Measurements from ENCODE around the gene PUM1. TPM values are rescaled to one million over a fixed set of nuclear protein-coding genes. Genes with fewer than 3 reads are reported as not detected.
"Not testable (repeated sequence)": the region's sequence is repeated elsewhere in the genome, so short reads cannot be mapped to it uniquely, and the experiment has no call there.

The PUM1 gene
- total RNA-seq, 6 experiments from 2014 or later = 30.9 to 51.6 (median 42.0) TPM

GRCh38 chr1:30975217-30975616, 90.3 kb downstream of the PUM1 start:
- Histone ChIP-seq H3K27me3 (no peaks in the 10 kb centered on the region), H3K9me3 (no peaks in the 10 kb centered on the region), H3K27ac (no peak overlapping the region), H3K4me1 (peaks cover 0 to 5% (median 2%) of the 10 kb centered on the region in 4 donors), H3K36me3 (peaks cover 0 to 43% (median 17%) of the 10 kb centered on the region in 4 donors), H3K4me3 (no peak overlapping the region)
- intact Hi-C loops (cut with DNase I) = no loop called here
- DNase-seq = no peak
- TF ChIP-seq, protein P1, sequence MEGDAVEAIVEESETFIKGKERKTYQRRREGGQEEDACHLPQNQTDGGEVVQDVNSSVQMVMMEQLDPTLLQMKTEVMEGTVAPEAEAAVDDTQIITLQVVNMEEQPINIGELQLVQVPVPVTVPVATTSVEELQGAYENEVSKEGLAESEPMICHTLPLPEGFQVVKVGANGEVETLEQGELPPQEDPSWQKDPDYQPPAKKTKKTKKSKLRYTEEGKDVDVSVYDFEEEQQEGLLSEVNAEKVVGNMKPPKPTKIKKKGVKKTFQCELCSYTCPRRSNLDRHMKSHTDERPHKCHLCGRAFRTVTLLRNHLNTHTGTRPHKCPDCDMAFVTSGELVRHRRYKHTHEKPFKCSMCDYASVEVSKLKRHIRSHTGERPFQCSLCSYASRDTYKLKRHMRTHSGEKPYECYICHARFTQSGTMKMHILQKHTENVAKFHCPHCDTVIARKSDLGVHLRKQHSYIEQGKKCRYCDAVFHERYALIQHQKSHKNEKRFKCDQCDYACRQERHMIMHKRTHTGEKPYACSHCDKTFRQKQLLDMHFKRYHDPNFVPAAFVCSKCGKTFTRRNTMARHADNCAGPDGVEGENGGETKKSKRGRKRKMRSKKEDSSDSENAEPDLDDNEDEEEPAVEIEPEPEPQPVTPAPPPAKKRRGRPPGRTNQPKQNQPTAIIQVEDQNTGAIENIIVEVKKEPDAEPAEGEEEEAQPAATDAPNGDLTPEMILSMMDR (IDR thresholded peaks at IDR 0.05) = no peak
- TF ChIP-seq POLR2A (IDR thresholded peaks at IDR 0.05) = no peak
- 80% methylated on average over 3 of the region's 3 CpGs for WGBS (ENCODE audit: insufficient coverage, low coverage, low lambda C conversion rate, missing lambda C conversion rate)
- ATAC-seq = peak in 1 of 4 donors; percentile 34

DNA sequence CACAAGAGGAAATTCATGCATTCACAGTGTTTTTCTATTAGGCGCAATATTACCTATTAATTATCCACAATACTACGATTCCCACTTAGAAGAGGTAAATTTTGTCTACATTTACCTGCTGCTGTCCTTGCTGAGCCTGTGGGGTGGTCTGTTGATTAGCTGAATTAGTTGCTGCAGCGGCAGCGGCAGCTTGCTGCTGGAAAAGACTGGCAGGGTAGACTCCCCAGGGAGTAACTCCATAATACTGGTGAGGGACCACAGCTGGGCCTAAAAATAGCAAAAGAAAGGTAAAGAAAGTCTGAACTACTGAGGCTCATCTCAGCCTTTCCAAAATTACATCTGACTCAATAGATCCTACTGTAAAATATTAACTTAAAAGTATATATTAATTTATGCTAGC, 91.0 kb downstream of the PUM1 start:
- intact Hi-C loops (cut with DNase I) = no loop called here
- Histone ChIP-seq H3K27ac (no peak overlapping the region), H3K36me3 (peaks cover 0 to 38% (median 14%) of the 10 kb centered on the region in 4 donors), H3K4me3 (no peak overlapping the region), H3K9me3 (no peaks in the 10 kb centered on the region), H3K4me1 (peaks cover 0 to 5% (median 2%) of the 10 kb centered on the region in 4 donors), H3K27me3 (no peaks in the 10 kb centered on the region)
- DNase-seq (no peak), ATAC-seq (no peak)
- no peak for TF ChIP-seq POLR2A (IDR thresholded peaks at IDR 0.05)
- TF ChIP-seq, protein P1 (IDR thresholded peaks at IDR 0.05) = no peak
- 99% methylated on average over 4 of the region's 4 CpGs for WGBS (ENCODE audit: insufficient coverage, low coverage, low lambda C conversion rate, missing lambda C conversion rate)

GRCh38 chr1:30972349-30972748, 93.2 kb downstream of the PUM1 start:
- DNase-seq; ATAC-seq; H3K27me3 ChIP-seq; intact Hi-C loops (cut with DNase I); H3K4me3 ChIP-seq; H3K9me3 ChIP-seq; H3K27ac ChIP-seq: not testable (repeated sequence)
- Histone ChIP-seq H3K4me1 (peaks cover 0 to 11% (median 2%) of the 10 kb centered on the region in 4 donors), H3K36me3 (peaks cover 0 to 23% (median 9%) of the 10 kb centered on the region in 4 donors)
- 80% methylated on average over 3 of the region's 4 CpGs for WGBS (ENCODE audit: insufficient coverage, low coverage, low lambda C conversion rate, missing lambda C conversion rate)

DNA sequence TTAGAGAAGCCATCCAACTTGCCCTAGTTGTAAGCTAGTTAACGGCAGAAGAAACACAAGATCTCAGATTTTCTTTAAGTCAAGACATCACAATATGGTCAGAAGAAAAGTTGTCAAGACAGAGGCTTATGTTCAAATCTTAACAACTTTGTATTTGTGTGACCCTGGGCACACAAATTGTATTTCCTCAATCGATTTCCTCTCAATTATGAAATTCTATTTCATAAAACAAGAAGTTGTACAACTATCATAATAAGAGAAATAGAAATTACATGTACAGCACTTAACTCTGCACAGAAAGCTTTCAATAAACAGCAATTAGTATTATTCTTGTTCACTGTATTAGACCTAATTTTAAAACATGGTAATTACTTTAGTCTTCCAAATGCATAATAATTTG, 94.0 kb downstream of the PUM1 start:
- ATAC-seq = no peak
- WGBS (ENCODE audit: insufficient coverage, low coverage, low lambda C conversion rate, missing lambda C conversion rate) = 64% methylated on average over 2 of the region's 2 CpGs

DNA sequence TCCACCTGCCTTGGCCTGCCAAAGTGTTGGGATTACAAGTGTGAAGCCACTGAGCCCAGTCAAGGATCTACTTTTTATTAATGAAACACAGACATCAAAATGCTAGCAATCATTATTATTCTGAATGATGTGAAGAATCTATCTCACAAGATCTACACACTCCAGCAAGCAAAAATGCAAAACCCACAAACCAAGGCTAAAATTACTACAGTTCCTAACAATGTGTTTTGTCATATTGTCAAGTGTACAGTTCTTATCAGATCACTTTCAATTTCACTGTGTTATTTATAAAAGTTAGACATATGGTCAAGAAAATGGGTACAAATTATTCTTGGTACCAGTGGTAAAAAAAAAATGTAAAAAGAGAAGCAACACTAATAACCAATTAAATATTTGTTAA, 95.6 kb downstream of the PUM1 start:
- no peak overlapping the region for H3K4me3 ChIP-seq
- intact Hi-C loops (cut with DNase I) = no loop called here
- H3K36me3 ChIP-seq = peaks cover 0 to 42% (median 16%) of the 10 kb centered on the region in 4 donors
- H3K27me3 ChIP-seq = no peaks in the 10 kb centered on the region
- DNase-seq (no peak), ATAC-seq (no peak)
- peaks cover 0 to 7% (median 0%) of the 10 kb centered on the region in 4 donors for H3K4me1 ChIP-seq
- no peak overlapping the region for H3K27ac ChIP-seq
- no peaks in the 10 kb centered on the region for H3K9me3 ChIP-seq
- TF ChIP-seq, protein P1 (IDR thresholded peaks at IDR 0.05) = no peak
- TF ChIP-seq POLR2A (IDR thresholded peaks at IDR 0.05) = no peak

More for the DNA sequence above, 94.0 kb downstream of the PUM1 start:
- Histone ChIP-seq H3K4me3 (no peak overlapping the region), H3K27ac (no peak overlapping the region), H3K27me3 (no peaks in the 10 kb centered on the region), H3K9me3 (no peaks in the 10 kb centered on the region), H3K4me1 (peaks cover 0 to 11% (median under 1%) of the 10 kb centered on the region in 4 donors), H3K36me3 (peaks cover 0 to 28% (median 7%) of the 10 kb centered on the region in 4 donors)
- no peak for DNase-seq
- no peak for TF ChIP-seq POLR2A (IDR thresholded peaks at IDR 0.05)
- TF ChIP-seq, protein P1 (IDR thresholded peaks at IDR 0.05) = no peak
- intact Hi-C loops (cut with DNase I) = no loop called here

Measured in right lobe of liver (tissue), 6 donors.